GM21447 (cell line): ENCODE measurements around the gene ARPP21.

Experiments used
- ATAC-seq: cut with Tn5 transposase; IDR thresholded peaks from one replicate; pipeline ENCODE4 v1.9.1; 2021; ENCODE audit not compliant: unreplicated experiment

The ARPP21 gene

DNA sequence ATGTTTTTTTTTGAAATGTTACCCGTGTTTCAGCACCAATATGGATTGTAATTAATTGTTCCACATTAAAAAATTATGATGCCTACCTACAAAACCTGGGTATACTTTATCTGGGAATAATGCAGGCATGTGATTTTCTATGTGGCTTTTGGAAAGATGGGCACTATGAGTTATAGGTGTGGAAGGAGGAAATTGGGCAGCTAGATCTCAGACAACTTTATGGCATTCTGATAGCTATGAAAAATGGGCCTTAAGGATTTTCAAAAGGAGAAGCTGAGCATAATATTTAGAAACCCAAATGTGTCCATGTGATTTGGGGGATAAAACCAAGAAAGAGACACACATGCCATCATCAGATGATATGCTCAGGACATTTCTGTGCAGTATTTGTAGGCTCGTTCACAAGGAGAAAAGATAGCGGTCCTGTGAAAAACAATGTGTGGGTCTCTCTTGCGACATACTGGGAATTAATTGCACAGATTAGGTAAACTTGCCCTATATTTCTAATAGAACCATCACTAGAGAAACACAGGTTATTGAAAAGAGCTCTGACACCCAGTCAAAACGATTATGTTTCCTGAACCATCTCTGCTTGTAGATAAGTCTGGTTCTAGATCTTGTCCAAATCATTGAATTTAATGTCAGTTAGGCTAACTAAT is 35.3 kb downstream of the ARPP21 start:
- ATAC-seq, result no peak

DNA sequence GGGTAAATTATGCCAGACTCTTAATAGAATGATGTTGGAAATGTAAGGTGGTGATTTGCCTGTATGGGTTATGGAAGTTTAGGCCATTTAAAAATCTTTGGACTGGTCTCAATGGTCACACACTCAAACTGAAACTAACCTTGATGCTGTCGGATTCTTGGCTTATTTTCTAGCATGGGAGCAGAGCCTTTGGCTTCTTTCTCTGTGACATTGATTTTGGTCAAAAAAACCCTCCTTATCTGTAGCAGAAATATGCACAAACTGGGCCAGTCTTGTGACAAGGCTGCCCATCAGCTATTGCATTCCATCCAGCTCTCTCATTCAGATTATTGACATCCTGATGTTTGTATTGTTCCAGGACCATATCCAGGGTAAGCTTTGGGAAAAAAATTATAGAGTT is 35.9 kb downstream of the ARPP21 start:
- no peak for ATAC-seq

GRCh38 chr3:35675621-35676020 is 36.3 kb downstream of the ARPP21 start:
- no peak for ATAC-seq

DNA sequence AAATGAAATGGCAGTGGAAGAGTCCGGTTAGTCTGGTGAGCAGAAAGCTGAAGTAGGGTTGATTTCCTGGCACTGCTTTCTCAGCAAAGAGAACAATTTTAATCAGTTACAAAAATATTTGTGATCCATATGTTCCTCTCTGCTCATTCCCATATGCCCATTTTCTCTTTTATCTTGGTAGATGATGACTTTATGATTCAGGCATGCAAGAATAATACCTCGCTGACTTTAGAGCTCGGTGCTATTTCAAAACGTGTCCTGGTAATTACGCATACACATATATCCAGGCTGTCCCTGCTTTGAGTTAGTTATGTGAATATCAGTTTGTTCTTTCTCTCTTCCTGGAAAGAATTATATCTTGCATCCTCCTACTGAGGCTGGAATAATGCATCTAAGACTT is 38.5 kb downstream of the ARPP21 start:
- no peak for ATAC-seq

- no peak for ATAC-seq
Observed at GRCh38 chr3:35678643-35679161, 39.4 kb downstream of the ARPP21 start.

GRCh38 chr3:35679409-35680080 is 40.2 kb downstream of the ARPP21 start:
- ATAC-seq, result no peak

- ATAC-seq, result no peak
Observed at GRCh38 chr3:35680866-35681650, 41.7 kb downstream of the ARPP21 start.

DNA sequence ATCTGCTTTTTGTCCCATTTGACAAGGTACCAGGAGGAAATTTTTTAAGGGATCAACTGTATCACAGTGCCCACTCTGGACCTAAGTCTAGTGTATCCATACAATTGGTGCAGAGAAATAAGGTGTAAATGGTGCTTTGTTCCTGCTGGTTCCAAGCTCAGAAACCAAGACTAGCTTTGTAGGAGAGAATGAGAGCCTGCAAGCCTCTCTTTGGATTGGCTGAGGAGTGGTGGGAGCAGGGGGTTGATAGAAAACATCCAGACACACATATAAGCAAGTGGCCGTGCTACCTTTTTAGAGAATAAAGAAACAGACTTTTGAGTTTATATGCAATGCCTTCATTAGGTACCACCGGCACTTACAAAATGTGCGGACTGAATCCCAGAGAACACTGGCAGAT is 45.8 kb downstream of the ARPP21 start:
- ATAC-seq, result no peak

DNA sequence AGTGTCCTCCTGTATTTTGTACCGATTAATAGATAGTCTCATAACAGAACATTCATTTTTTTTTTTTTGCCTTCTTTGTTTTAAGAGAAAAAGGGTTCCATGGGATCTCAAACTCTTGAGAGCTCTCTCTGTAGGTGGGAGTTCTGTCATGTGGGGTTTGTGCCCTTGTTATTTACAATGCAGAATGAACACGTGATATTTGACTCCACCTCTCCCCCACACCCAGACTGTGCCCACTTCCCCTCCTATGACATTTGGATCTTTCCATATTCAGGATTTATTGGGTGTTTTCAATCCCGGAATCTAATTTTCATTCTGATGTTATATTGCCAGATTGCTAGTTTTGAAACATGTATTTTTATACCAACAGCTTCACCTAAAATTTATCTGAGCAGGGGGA is 49.5 kb downstream of the ARPP21 start:
- no peak for ATAC-seq

DNA sequence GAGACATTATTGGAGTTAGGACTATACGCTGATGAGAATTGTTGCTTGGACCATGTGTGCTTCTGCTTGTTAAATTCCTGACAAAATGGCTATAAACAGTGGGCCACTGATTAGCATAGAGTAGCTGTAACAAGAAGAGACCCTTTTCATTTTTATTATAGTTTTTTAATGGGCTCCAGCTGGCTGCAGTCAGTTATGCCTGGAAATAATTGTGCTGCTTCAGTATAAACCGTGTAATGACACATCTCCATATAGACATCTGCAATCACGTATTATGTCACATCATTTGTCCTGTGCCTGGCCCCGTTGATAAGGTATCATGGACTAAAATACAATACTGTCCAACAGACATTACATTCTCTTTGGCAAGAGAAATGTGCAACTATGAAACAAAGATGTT is 50.9 kb downstream of the ARPP21 start:
- no peak for ATAC-seq

- ATAC-seq, result no peak
Observed at GRCh38 chr3:35705904-35706303, 66.6 kb downstream of the ARPP21 start.

- ATAC-seq, result no peak
Observed at GRCh38 chr3:35707904-35708303, 68.6 kb downstream of the ARPP21 start.

- ATAC-seq, result no peak
Observed at GRCh38 chr3:35708394-35709271, 69.3 kb downstream of the ARPP21 start.

DNA sequence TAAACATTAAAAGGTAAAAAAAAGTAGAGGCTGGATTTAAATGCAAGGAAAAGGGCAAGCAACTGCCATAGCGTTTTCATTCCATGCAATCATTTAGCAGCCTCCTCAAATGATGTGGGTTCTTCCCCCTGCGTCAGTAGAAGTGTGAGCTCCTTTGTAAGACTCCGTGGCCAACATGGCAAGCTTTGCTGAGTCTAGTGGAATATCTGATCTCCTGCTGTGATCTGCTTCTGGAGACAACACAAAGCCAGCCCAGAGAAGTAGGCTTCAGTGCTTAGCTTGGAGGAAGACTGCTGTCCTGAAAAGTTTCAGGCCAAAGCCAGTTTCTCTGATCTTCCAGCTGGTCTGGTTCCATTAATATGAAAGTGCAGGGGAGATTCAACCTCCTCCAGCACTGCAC is 70.4 kb downstream of the ARPP21 start:
- ATAC-seq, result no peak

GRCh38 chr3:35710554-35710953 is 71.2 kb downstream of the ARPP21 start:
- ATAC-seq, result no peak

GRCh38 chr3:35718921-35719320 is 79.6 kb downstream of the ARPP21 start:
- no peak for ATAC-seq

GRCh38 chr3:35721628-35722027 is 82.3 kb downstream of the ARPP21 start:
- ATAC-seq, result no peak

DNA sequence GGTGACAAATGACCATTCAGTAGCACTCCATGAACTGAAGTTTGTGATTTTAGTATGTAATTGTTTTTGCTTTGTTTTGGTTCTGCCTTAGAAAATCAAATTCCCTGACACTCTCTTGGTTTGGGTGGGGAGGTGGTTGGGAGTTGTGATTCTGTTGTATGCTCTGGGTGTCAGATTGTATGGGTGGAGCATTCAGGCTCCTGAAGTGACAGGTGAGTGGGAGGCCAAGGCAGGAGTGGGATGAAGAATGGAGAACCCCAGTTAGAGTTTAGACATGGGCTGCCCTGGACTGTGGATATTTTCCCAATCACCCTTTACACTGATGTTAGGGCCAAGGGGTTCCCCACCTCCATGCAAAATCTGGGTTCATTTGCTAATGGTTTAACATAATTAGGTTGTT is 83.6 kb downstream of the ARPP21 start:
- no peak for ATAC-seq

DNA sequence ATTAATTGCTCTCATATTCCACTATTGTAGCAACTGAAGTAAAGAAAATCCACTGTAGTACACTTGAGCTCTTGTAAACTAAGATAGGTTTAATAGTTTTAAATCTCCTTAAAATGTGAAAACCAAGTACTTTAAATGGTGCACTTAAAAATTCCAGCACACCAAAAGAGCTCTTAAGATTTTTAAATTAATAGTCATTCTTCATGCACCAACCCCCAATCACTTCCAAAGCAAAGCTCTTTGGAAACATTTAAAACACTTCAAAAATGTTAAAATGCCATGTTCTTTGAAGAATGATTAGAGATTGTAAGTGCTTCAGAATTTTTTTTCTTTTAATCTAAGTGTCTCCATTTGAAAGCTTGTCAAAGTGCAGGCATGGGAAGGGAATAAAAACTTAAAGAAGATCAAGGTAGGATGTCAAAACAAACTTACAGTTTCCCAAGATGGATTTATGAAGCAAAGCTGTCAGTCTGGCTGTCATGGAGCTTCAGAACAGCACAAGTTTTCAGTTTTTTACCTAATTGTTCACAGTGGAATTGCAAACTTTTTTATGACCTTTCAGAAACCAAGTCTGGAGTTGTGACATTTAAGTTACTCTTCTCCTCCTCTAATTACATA is 84.3 kb downstream of the ARPP21 start:
- no peak for ATAC-seq

GRCh38 chr3:35724106-35724505 is 84.8 kb downstream of the ARPP21 start:
- ATAC-seq, result no peak

DNA sequence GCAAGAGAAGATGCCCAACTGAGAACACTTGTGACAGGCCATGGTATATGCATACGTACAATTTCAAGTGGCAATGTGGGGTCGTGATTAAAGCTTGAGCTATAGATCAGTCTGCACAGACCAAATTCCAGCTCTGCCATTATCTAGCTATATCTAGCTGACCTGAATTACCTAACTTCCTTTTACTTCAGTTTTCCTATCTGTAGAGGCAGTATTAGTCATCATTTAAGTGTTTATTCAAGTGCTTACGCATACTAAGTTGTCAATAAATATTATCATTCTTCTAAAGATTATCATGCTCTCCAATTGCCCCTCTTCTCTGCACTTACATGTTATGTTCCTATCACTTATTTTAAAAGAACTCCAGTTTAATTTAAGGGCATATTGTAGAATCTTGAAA is 87.9 kb downstream of the ARPP21 start:
- no peak for ATAC-seq
